ENCODE data around the gene RORB.

- TF ChIP-seq POLR2A (IDR thresholded peaks at IDR 0.05) = no peak
- TF ChIP-seq, protein P1, sequence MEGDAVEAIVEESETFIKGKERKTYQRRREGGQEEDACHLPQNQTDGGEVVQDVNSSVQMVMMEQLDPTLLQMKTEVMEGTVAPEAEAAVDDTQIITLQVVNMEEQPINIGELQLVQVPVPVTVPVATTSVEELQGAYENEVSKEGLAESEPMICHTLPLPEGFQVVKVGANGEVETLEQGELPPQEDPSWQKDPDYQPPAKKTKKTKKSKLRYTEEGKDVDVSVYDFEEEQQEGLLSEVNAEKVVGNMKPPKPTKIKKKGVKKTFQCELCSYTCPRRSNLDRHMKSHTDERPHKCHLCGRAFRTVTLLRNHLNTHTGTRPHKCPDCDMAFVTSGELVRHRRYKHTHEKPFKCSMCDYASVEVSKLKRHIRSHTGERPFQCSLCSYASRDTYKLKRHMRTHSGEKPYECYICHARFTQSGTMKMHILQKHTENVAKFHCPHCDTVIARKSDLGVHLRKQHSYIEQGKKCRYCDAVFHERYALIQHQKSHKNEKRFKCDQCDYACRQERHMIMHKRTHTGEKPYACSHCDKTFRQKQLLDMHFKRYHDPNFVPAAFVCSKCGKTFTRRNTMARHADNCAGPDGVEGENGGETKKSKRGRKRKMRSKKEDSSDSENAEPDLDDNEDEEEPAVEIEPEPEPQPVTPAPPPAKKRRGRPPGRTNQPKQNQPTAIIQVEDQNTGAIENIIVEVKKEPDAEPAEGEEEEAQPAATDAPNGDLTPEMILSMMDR (IDR thresholded peaks at IDR 0.05) = no peak
Measured at GRCh38 chr9:74500584-74500924, 3.4 kb downstream of the RORB start.

Data from Peyer's patch (tissue), 4 donors.